Astrocyte (in vitro differentiated cells and primary cell): ENCODE results near the gene GPR32.
"Not testable (repeated sequence)": the region's sequence is repeated elsewhere in the genome, so short reads cannot be mapped to it uniquely, and the experiment has no call there.

ENCODE experiments used
- EZH2 ChIP-seq: IDR thresholded peaks from 2 replicates; pipeline ENCODE4 v1.6.1; 2012; ENCODE audit warnings: mild to moderate bottlenecking, low read length, inconsistent platforms; ENCODE audit not compliant: insufficient read depth
- TF ChIP-seq, protein P1 (sequence below): IDR thresholded peaks from 2 replicates; pipeline ENCODE4 v1.5.1; 2011; ENCODE audit warnings: low read depth, mild to moderate bottlenecking, inconsistent platforms, low read length, moderate library complexity; ENCODE audit not compliant: insufficient read depth

DNA sequence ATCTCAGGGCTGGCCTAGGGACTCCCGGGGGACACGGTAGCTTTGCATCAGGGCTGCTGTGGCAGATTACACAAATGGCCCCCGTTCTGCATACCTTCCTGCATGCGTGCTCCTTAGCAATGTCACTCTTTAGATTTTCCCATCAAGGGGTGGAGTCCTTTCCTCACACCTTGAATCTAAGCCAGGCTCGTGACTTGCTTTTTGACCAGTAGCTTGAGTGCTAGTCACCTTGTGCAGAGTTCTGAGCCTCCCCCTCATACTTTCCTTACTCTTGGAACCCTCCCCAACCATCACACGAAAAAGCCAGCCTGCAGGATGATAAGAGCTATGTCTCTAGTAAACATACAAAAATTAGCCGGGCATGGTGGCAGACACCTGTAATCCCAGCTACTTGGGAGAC is 3.2 kb downstream of the GPR32 start:
- TF ChIP-seq, protein P1, sequence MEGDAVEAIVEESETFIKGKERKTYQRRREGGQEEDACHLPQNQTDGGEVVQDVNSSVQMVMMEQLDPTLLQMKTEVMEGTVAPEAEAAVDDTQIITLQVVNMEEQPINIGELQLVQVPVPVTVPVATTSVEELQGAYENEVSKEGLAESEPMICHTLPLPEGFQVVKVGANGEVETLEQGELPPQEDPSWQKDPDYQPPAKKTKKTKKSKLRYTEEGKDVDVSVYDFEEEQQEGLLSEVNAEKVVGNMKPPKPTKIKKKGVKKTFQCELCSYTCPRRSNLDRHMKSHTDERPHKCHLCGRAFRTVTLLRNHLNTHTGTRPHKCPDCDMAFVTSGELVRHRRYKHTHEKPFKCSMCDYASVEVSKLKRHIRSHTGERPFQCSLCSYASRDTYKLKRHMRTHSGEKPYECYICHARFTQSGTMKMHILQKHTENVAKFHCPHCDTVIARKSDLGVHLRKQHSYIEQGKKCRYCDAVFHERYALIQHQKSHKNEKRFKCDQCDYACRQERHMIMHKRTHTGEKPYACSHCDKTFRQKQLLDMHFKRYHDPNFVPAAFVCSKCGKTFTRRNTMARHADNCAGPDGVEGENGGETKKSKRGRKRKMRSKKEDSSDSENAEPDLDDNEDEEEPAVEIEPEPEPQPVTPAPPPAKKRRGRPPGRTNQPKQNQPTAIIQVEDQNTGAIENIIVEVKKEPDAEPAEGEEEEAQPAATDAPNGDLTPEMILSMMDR = not testable (repeated sequence)
- not testable (repeated sequence) for TF ChIP-seq EZH2
